Activated T-helper 1 cell treated with anti-CD3 and anti-CD28 coated beads, Interleukin-12 subunit alpha, Interleukin-12 subunit beta, Interleukin-2, Interleukin-4 antibody, amounts not matched to agents 30 ng/mL and 10 ng/mL and 1 ng/mL, durations not matched to agents 14 hours and 24 hours and 36 hours (primary cell): ENCODE results near the gene DIS3L2. TPM values are rescaled to one million over a fixed set of nuclear protein-coding genes. Genes with fewer than 3 reads are reported as not detected.
"Not testable (repeated sequence)": the region's sequence is repeated elsewhere in the genome, so short reads cannot be mapped to it uniquely, and the experiment has no call there.

Experiments used
- DNase-seq: peaks from one replicate; pipeline ENCODE4 v3.0.0; 2021; ENCODE audit warnings: low spot score
- H3K27ac Mint-ChIP-seq: one replicate; pipeline ENCODE4 v1.8.0; 2021; ENCODE audit warnings: mild to moderate bottlenecking, mixed read lengths
- H3K27me3 Mint-ChIP-seq: one replicate; pipeline ENCODE4 v1.8.0; 2022; ENCODE audit warnings: mild to moderate bottlenecking, moderate library complexity, mixed read lengths; ENCODE audit not compliant: insufficient read depth
- H3K36me3 Mint-ChIP-seq: one replicate; pipeline ENCODE4 v1.8.0; 2021; ENCODE audit warnings: low read depth, mixed read lengths
- H3K4me1 Mint-ChIP-seq: one replicate; pipeline ENCODE4 v1.8.0; 2021; ENCODE audit warnings: low read depth, mixed read lengths
- H3K4me3 Mint-ChIP-seq: one replicate; pipeline ENCODE4 v1.8.0; 2021; ENCODE audit warnings: mild to moderate bottlenecking, moderate library complexity, mixed read lengths
- H3K9me3 Mint-ChIP-seq: one replicate; pipeline ENCODE4 v1.8.0; 2021; ENCODE audit warnings: mixed read lengths
- intact Hi-C: fragments of 100-400 bp; cut with micrococcal nuclease; formaldehyde crosslinking; loops from one replicate; pipeline ENCODE4 v1.15.1; 2024
- total RNA-seq: library from RNA; stranded (reverse); gene quantifications from 2 replicates; pipeline ENCODE4 v1.2.3, GENCODE V29; 2022

DIS3L2 gene
- total RNA-seq, 1 donor from 2014 or later = 27.9 TPM

DNA sequence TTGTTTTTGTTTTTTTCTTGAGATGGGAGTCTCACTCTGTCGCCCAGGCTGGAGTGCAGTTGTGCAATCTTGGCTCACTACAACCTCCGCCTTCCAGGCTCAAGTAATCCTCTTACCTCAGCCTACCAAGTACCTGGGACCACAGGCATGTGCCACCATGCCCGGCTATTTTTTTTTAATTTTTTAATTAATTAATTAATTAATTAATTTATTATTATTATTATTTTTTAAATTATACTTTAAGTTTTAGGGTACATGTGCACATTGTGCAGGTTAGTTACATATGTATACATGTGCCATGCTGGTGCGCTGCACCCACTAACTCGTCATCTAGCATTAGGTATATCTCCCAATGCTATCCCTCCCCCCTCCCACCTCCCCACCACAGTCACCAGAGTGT lies 215.1 kb downstream of the DIS3L2 start:
- H3K4me3 Mint-ChIP-seq, H3K36me3 Mint-ChIP-seq, H3K9me3 Mint-ChIP-seq, intact Hi-C loops, H3K27me3 Mint-ChIP-seq, H3K27ac Mint-ChIP-seq, DNase-seq, H3K4me1 Mint-ChIP-seq: not testable (repeated sequence)

DNA sequence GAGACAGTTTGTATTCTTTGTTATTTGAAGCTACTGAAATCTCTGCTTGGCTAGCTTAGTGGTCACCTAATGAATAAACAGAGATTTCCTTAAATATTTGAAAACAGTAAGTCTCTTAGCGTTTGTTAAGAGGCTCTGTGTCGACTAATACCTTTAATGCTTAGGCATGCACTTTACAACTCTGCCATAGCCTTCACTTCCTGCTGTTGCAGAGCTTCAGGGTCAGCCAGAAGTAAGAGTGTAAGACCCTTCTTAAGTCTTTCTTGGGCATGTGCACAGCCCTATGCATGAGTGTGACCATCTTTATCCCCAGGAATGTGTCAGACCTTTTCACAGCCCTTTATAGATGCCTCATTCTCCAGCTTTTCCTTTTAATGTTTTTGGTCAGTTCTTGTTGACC lies 221.8 kb downstream of the DIS3L2 start:
- Mint-ChIP-seq H3K4me1 (no peaks in the 10 kb centered on the region), H3K27me3 (no peaks in the 10 kb centered on the region), H3K36me3 (no peaks in the 10 kb centered on the region), H3K9me3 (peaks cover 4% of the 10 kb centered on the region), H3K4me3 (no peak overlapping the region), H3K27ac (no peak overlapping the region)
- no peak for DNase-seq
- intact Hi-C loops = no loop called here

DNA sequence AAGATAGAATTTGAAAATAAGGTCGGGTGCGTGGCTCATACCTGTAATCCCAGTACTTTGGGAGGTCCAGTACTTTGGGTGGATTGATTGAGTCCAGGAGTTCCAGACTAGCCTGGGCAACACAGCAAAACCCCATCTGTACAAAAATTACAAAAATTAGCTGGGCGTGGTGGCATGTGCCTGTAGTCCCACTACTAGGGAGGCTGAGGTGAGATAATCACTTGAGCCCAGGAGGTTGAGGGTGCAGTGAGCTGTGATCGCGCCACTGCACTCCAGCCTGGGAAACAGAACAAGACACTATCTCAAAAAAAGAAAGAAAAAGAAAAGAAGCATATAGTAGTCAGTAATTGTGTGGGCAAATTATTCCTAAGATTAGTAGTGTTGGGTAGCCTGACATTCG lies 222.8 kb downstream of the DIS3L2 start:
- H3K27me3 Mint-ChIP-seq = no peaks in the 10 kb centered on the region
- H3K27ac Mint-ChIP-seq = no peak overlapping the region
- H3K9me3 Mint-ChIP-seq = peaks cover 4% of the 10 kb centered on the region
- intact Hi-C loops = no loop called here
- H3K4me1 Mint-ChIP-seq = no peaks in the 10 kb centered on the region
- no peak for DNase-seq
- H3K4me3 Mint-ChIP-seq = no peak overlapping the region
- no peaks in the 10 kb centered on the region for H3K36me3 Mint-ChIP-seq

DNA sequence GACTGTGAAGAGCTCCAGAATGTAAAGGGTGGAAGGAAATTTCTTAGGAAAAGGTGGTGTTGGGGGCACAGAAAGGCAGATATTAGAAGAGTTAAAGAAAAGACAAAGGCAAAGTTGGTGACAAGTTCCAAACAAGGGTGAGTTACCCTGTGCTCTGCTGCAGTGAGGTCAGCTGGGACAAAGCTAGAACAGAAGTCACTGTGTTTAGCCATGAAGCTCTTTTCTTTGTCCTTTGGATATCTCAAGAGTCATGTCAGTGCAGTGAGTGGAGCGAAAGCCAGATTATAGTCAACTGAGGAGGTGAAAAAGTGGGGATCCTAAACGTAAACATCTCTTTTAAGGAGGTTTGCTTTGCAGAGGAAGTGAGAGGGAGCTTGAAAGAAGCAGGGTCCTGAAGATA lies 229.3 kb downstream of the DIS3L2 start:
- no peak overlapping the region for H3K27ac Mint-ChIP-seq
- peaks cover 10% of the 10 kb centered on the region for H3K9me3 Mint-ChIP-seq
- intact Hi-C loops = no loop called here
- H3K4me3 Mint-ChIP-seq = no peak overlapping the region
- no peaks in the 10 kb centered on the region for H3K27me3 Mint-ChIP-seq
- no peaks in the 10 kb centered on the region for H3K4me1 Mint-ChIP-seq
- H3K36me3 Mint-ChIP-seq = peaks cover 3% of the 10 kb centered on the region
- no peak for DNase-seq

DNA sequence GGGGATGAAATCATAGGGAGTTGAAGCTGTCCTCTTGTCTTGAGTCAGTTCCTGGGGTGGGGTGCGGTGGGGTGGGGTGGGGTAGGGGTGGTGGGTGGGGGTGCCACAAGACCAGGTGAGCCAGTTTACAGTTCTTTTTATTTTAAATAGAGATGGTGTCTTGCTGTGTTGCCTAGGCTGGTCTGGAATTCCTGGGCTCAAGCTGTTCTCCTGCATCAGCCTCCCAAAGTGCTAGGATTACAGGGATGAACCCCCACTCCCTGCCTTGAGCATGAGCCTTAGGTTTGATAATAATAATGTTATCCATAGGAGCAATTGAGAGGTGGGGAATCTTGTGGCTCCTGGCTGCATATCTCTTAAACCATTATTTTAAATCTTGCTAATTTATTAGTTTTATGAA lies 234.0 kb downstream of the DIS3L2 start:
- Mint-ChIP-seq H3K9me3 (peaks cover 5% of the 10 kb centered on the region), H3K27me3 (no peaks in the 10 kb centered on the region), H3K27ac (no peak overlapping the region), H3K4me3 (no peak overlapping the region), H3K4me1 (no peaks in the 10 kb centered on the region), H3K36me3 (peaks cover 4% of the 10 kb centered on the region)
- DNase-seq = no peak
- intact Hi-C loops = no loop called here

DNA sequence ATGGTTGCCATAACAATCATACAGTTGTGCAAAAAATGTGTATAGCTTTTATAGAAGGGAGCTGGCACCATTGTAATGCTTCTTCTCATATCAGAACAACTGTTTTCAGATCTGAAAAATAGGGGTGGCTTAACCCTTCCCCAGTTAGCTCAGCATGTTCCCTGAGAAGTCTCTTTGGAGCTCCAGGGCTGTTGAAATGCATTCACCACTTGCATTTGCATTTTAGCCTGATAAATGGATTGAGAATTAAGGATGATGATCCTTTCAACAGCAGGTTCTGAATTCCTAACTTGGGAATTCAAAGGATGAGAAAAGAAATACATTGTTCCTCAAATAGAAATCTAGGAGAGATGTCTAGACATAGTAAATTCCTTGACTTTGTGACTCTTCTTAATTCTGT lies 235.3 kb downstream of the DIS3L2 start:
- H3K27me3 Mint-ChIP-seq = no peaks in the 10 kb centered on the region
- H3K36me3 Mint-ChIP-seq = peaks cover 4% of the 10 kb centered on the region
- H3K4me1 Mint-ChIP-seq = no peaks in the 10 kb centered on the region

DNA sequence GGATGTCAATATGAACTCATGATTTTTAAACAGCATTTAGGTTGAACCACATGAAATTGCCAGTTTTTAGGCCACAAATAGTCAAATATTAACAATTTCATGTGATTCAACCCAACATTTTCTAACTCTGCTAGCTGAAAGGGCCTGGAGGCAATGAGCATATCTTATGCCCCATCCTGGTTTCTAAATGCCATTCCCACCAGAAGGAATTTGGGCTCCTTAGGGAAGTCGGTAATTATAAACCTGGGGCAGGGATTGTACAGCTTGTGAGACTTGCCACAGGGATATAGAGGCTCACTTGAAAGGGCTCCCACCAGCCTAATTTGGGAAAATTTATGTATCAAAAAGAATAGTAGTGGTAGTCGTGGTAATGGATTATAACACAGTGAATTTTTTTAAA lies 238.7 kb downstream of the DIS3L2 start:
- no peaks in the 10 kb centered on the region for H3K9me3 Mint-ChIP-seq
- H3K4me3 Mint-ChIP-seq = no peak overlapping the region
- DNase-seq = no peak
- H3K4me1 Mint-ChIP-seq = no peaks in the 10 kb centered on the region
- H3K36me3 Mint-ChIP-seq = peaks cover 1% of the 10 kb centered on the region
- H3K27ac Mint-ChIP-seq = no peak overlapping the region
- H3K27me3 Mint-ChIP-seq = no peaks in the 10 kb centered on the region
- intact Hi-C loops = no loop called here

More for the DNA sequence above, 235.3 kb downstream of the DIS3L2 start:
- Mint-ChIP-seq H3K4me3 (no peak overlapping the region), H3K27ac (no peak overlapping the region), H3K9me3 (peaks cover 5% of the 10 kb centered on the region)
- DNase-seq = no peak
- intact Hi-C loops = no loop called here

DNA sequence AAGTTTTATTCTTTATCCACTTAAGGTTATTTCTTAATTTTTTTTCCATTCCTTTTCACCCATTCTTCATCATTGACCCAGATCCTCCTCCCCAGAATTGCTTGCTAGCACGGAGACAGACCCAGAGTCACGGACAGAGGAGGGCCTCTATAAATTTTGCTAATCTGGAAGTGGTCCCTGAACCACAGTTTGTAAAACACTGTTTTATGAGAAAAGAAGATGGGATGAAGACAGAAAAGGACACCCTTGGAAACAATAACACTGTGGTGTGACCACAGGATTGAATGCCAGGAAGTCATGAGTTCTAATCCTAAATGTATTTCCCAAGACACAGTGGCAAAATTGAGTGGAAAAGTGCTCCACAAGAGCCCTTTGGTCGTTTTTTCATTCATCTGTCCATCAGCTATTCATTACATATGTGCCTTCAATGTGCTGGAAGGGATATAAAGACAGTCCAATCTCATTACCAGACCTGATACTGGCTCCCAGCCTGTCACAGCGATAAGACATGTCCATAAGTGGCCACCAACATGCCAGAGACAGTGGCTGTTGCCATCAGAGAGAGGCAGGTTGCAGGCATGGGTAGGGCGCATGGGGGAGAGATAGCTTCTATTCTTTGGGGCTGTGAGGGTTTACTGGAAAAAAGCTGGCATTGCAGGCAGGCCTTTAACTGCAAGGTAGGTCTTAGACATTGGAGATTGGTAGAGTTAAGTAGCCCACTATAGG lies 241.8 kb downstream of the DIS3L2 start:
- Mint-ChIP-seq H3K36me3 (peaks cover 1% of the 10 kb centered on the region), H3K9me3 (no peaks in the 10 kb centered on the region), H3K4me1 (no peaks in the 10 kb centered on the region), H3K4me3 (no peak overlapping the region), H3K27ac (no peak overlapping the region), H3K27me3 (no peaks in the 10 kb centered on the region)
- intact Hi-C loops = no loop called here
- no peak for DNase-seq

DNA sequence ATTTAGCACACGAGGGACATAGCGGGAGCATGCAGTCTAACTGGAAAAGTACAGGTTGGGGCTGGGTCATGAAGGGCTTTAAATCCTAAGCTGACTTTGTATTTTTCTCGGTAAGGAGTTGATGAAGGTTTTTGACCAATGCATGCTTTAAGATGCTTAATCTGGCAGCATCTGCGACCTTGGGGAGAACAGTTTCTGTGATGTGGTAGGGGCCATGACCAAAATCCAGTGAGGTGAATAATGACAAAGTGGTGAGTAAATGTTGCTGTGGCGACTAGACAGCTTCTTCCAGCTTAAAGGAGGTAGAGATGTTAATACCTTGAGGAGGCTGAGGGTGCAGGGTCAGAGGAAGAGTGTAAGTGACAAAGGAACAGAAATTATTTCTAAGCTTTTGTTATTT lies 242.4 kb downstream of the DIS3L2 start:
- intact Hi-C loops = no loop called here
- Mint-ChIP-seq H3K9me3 (no peaks in the 10 kb centered on the region), H3K27ac (no peak overlapping the region), H3K27me3 (no peaks in the 10 kb centered on the region), H3K4me3 (no peak overlapping the region), H3K36me3 (peaks cover 1% of the 10 kb centered on the region), H3K4me1 (no peaks in the 10 kb centered on the region)
- DNase-seq = no peak

DNA sequence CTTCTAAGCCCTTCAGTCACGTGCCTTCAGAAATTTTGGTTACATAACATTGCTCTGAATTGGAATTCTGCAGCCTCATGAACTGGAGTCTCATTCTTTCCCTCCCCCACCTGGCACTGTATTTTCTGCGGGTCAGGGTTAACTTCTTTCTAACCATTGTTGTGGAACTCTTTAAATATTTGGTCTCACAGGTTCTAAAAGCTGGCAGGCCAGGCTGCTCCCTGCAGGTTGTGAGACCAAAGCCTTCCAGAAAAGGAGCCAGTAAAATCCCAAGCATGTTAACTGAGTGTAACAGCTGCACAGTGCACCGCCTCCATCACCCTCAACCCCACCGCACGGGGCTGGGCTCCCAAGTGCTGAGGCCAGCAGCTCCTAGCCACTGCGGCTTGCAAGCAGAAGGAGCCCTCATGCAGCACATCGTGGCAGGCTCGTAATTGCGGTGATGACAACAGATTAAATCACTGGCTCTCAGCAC lies 243.0 kb downstream of the DIS3L2 start:
- peaks cover 1% of the 10 kb centered on the region for H3K36me3 Mint-ChIP-seq
- no peaks in the 10 kb centered on the region for H3K27me3 Mint-ChIP-seq
- DNase-seq = no peak
- no peaks in the 10 kb centered on the region for H3K9me3 Mint-ChIP-seq
- no peak overlapping the region for H3K4me3 Mint-ChIP-seq
- intact Hi-C loops = no loop called here
- H3K4me1 Mint-ChIP-seq = no peaks in the 10 kb centered on the region
- H3K27ac Mint-ChIP-seq = no peak overlapping the region

DNA sequence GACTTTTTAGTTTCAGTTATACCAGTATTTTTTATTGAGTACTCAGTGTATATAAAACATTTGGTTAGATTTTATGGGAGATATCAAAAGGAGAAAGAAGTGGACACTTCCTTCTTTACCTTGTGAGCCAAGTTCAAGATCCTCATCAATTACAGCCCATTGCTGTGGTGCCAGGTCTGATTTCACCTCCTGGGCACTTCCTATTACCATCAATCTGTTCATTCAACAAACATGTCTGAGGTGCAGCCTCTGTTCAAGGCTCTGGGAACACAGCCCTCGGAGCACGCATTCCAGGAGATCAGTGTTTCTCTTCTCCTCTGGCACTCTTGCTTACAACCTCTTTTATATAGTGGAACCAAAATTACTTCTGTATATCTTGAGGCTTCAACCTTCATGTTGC lies 245.7 kb downstream of the DIS3L2 start:
- H3K27ac Mint-ChIP-seq = no peak overlapping the region
- intact Hi-C loops = no loop called here
- H3K4me3 Mint-ChIP-seq = no peak overlapping the region
- no peaks in the 10 kb centered on the region for H3K27me3 Mint-ChIP-seq
- peaks cover 9% of the 10 kb centered on the region for H3K36me3 Mint-ChIP-seq
- DNase-seq = no peak
- H3K4me1 Mint-ChIP-seq = no peaks in the 10 kb centered on the region
- H3K9me3 Mint-ChIP-seq = no peaks in the 10 kb centered on the region

DNA sequence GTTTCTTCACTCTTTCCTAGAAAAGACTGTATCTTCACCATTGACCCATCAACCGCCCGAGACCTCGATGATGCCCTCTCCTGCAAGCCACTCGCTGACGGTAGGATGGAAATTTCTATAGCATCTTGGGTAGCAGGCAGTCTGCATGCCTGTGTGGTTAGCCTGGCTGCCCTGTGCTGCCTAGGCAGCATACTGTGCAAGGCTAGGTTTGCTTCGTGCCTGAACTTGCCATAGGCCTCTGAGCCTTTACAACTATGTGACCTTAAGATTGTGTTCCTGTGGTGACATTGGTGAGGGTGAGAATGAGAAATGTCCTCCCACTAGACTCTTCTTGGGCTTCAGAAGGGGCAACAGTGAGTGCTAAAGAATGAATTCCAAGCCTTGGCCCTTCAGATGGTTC lies 248.8 kb downstream of the DIS3L2 start:
- no peaks in the 10 kb centered on the region for H3K4me1 Mint-ChIP-seq
- no peak for DNase-seq
- H3K27me3 Mint-ChIP-seq = no peaks in the 10 kb centered on the region
- no peaks in the 10 kb centered on the region for H3K9me3 Mint-ChIP-seq
- intact Hi-C loops = no loop called here
- no peak overlapping the region for H3K27ac Mint-ChIP-seq
- H3K4me3 Mint-ChIP-seq = no peak overlapping the region
- H3K36me3 Mint-ChIP-seq = peaks cover 9% of the 10 kb centered on the region

DNA sequence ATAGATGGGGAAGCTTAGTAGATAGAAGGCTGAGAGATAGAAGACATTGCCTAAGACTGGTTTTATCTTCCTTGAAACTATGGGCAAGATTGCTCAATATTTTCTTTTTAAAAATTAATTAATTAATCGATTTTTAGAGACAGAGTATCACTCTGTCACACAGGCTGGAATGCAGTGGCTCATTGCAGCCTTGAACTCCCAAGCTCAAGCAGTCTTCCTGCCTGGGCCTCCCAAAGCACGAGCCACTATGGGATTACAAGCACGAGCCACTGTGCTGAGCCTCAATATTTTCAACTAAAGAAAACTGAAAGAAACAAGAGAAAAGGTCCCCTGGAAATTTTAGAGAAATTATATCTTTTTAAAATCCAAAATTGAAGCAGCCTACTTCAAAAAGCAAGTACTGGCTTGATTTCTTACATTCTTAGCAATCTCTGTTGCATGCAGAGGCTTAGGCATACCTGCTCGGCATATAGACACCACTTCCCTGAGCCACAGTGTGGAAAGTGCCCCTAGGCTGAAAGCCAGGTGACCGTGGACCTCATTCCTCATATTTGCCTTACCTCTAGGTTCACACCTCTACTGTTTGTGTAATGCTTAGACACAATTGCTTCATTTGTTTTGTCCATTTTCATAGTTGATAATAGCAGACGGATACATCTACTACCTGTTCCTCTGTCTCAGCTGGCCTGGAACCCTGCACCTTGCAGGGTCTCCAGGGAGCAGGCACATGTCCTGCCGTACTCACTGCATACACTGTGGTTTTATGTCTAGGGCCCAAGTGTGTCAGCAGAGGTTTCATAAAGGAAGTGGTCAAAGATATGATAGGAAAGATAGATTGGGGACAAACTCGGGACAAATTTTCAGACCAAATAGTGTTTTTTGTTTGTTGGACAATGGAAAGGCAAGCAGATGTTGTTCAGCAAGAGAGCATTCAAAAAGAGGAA lies 250.5 kb downstream of the DIS3L2 start:
- Mint-ChIP-seq H3K4me1 (no peaks in the 10 kb centered on the region), H3K4me3 (no peak overlapping the region), H3K27ac (no peak overlapping the region), H3K9me3 (no peaks in the 10 kb centered on the region), H3K36me3 (peaks cover 9% of the 10 kb centered on the region), H3K27me3 (no peaks in the 10 kb centered on the region)
- intact Hi-C loops = no loop called here
- DNase-seq = no peak
